Measurements from ENCODE around the gene PDRG1.

PDRG1 gene

GRCh38 chr20:31903627-31904386, 48.0 kb downstream of the PDRG1 start:
- no peak overlapping the region for H3K27ac ChIP-seq (ENCODE audit: poor library complexity, severe bottlenecking)
- H3K4me3 ChIP-seq (ENCODE audit: severe bottlenecking): no peak overlapping the region
- DNase-seq (ENCODE audit: low spot score) (no peak), ATAC-seq (ENCODE audit: low read depth) (no peak)
- no peaks in the 10 kb centered on the region for H3K9me3 ChIP-seq (ENCODE audit: severe bottlenecking)
- H3K36me3 ChIP-seq (ENCODE audit: low read depth): no peaks in the 10 kb centered on the region
- no peaks in the 10 kb centered on the region for H3K4me1 ChIP-seq (ENCODE audit: insufficient read depth, poor library complexity, severe bottlenecking)
- no peak for TF ChIP-seq CTCF (IDR thresholded peaks at IDR 0.05; ENCODE audit: poor library complexity, severe bottlenecking)
- H3K27me3 ChIP-seq (ENCODE audit: insufficient read depth, poor library complexity, severe bottlenecking): no peaks in the 10 kb centered on the region

DNA sequence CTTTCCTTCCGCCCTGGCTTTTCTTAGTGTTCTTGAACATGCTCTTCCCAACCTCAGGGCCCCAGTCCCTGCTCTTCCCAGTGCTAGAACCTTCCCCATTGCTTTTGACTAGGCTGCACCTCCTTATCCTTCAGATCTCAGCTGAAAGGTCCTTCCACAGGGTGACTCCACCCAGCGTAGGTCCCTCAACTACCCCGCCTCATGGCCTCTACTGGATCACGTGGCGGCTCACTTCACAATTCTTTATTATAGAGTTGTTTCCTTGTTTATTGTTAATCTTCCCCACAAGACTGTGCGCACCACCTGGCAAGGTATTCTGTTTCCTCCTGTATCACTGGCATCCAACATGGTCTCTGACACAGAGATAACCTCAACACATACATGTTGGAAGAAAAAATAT, 50.2 kb downstream of the PDRG1 start:
- no peak overlapping the region for H3K27ac ChIP-seq (ENCODE audit: poor library complexity, severe bottlenecking)

DNA sequence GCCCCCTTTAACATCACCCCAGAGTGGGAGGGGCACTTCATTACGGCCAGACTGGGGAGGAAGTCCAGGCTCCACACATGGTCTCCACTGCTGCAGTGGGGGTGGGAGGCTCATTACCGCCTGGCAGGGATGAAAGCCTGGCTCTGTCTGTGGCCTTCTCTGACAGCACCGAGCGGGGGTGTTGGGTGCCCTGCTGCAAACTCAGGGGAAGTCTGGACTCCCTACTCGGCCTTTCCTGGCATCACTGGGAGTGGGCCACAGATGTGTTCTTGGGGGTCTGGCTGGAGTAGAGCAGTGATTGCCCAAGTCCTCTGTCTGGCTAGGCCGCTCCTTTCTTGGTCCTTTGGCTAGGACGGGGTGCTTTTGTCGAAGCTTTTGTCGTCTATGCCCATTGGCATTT, 54.3 kb downstream of the PDRG1 start:
- Histone ChIP-seq H3K9me3 (ENCODE audit: severe bottlenecking) (no peaks in the 10 kb centered on the region), H3K27me3 (ENCODE audit: insufficient read depth, poor library complexity, severe bottlenecking) (no peaks in the 10 kb centered on the region), H3K4me1 (ENCODE audit: insufficient read depth, poor library complexity, severe bottlenecking) (no peaks in the 10 kb centered on the region), H3K27ac (ENCODE audit: poor library complexity, severe bottlenecking) (no peak overlapping the region), H3K4me3 (ENCODE audit: severe bottlenecking) (no peak overlapping the region), H3K36me3 (ENCODE audit: low read depth) (no peaks in the 10 kb centered on the region)
- DNase-seq (ENCODE audit: low spot score) (peak; percentile 75), ATAC-seq (ENCODE audit: low read depth) (no peak)
- no peak for TF ChIP-seq CTCF (IDR thresholded peaks at IDR 0.05; ENCODE audit: poor library complexity, severe bottlenecking)

More for the DNA sequence above, 50.2 kb downstream of the PDRG1 start:
- Histone ChIP-seq H3K4me3 (ENCODE audit: severe bottlenecking) (no peak overlapping the region), H3K27me3 (ENCODE audit: insufficient read depth, poor library complexity, severe bottlenecking) (no peaks in the 10 kb centered on the region), H3K36me3 (ENCODE audit: low read depth) (no peaks in the 10 kb centered on the region), H3K4me1 (ENCODE audit: insufficient read depth, poor library complexity, severe bottlenecking) (no peaks in the 10 kb centered on the region), H3K9me3 (ENCODE audit: severe bottlenecking) (no peaks in the 10 kb centered on the region)
- peak; percentile 30 for DNase-seq (ENCODE audit: low spot score)
- TF ChIP-seq CTCF (IDR thresholded peaks at IDR 0.05; ENCODE audit: poor library complexity, severe bottlenecking): no peak
- ATAC-seq (ENCODE audit: low read depth): no peak

GRCh38 chr20:31896049-31896448, 55.8 kb downstream of the PDRG1 start:
- no peak for ATAC-seq (ENCODE audit: low read depth)
- Histone ChIP-seq H3K4me1 (ENCODE audit: insufficient read depth, poor library complexity, severe bottlenecking) (no peaks in the 10 kb centered on the region), H3K27ac (ENCODE audit: poor library complexity, severe bottlenecking) (no peak overlapping the region), H3K4me3 (ENCODE audit: severe bottlenecking) (no peak overlapping the region), H3K36me3 (ENCODE audit: low read depth) (no peaks in the 10 kb centered on the region), H3K9me3 (ENCODE audit: severe bottlenecking) (no peaks in the 10 kb centered on the region), H3K27me3 (ENCODE audit: insufficient read depth, poor library complexity, severe bottlenecking) (no peaks in the 10 kb centered on the region)
- DNase-seq (ENCODE audit: low spot score): peak; percentile 48
- no peak for TF ChIP-seq CTCF (IDR thresholded peaks at IDR 0.05; ENCODE audit: poor library complexity, severe bottlenecking)

- Histone ChIP-seq H3K27me3 (ENCODE audit: insufficient read depth, poor library complexity, severe bottlenecking) (no peaks in the 10 kb centered on the region), H3K36me3 (ENCODE audit: low read depth) (no peaks in the 10 kb centered on the region), H3K27ac (ENCODE audit: poor library complexity, severe bottlenecking) (no peak overlapping the region), H3K9me3 (ENCODE audit: severe bottlenecking) (no peaks in the 10 kb centered on the region), H3K4me3 (ENCODE audit: severe bottlenecking) (no peak overlapping the region), H3K4me1 (ENCODE audit: insufficient read depth, poor library complexity, severe bottlenecking) (no peaks in the 10 kb centered on the region)
- ATAC-seq (ENCODE audit: low read depth) (peak; percentile 97), DNase-seq (ENCODE audit: low spot score) (peak; percentile 59)
- TF ChIP-seq CTCF (IDR thresholded peaks at IDR 0.05; ENCODE audit: poor library complexity, severe bottlenecking): no peak
Observed at GRCh38 chr20:31894980-31895675, 56.7 kb downstream of the PDRG1 start.
